Measurements from ENCODE around the gene GMFB.
"Not testable (repeated sequence)": the region's sequence is repeated elsewhere in the genome, so short reads cannot be mapped to it uniquely, and the experiment has no call there.

Gene GMFB

DNA sequence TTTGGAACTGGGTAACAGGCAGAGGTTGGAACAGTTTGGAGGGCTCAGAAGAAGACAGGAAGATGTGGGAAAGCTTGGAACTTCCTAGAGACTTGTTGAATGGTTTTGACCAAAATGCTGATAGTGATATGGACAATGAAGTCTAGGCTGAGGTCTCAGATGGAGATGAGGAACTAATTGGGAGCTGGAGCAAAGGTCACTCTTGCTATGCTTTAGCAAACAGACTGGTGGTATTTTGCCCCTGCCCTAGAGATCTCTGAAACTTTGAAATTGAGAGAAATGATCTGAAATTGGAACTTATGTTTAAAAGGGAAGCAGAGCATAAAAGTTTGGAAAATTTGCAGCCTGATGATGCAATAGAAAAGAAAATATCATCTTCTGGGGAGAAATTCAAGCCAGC, 30.2 kb downstream of the GMFB start:
- not testable (repeated sequence) for DNase-seq (ENCODE audit: low spot score)

DNA sequence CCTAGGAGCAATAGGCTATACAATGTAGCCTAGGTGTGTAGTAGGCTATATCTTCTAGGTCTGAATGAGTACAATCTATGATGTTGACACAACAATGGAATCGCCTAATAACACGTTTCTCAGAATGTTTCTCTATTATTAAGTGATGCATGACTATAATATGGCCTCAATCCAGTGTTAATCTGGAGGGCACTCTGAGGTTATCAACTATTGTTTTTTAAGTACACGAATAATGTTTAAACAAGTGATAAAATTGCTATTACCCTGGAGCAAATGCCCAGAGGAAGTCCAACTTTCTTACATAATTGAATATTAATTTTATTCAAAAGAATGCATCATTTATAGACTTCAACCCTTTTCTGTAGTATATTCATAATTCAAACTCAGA, 31.2 kb downstream of the GMFB start:
- DNase-seq (ENCODE audit: low spot score): no peak

DNA sequence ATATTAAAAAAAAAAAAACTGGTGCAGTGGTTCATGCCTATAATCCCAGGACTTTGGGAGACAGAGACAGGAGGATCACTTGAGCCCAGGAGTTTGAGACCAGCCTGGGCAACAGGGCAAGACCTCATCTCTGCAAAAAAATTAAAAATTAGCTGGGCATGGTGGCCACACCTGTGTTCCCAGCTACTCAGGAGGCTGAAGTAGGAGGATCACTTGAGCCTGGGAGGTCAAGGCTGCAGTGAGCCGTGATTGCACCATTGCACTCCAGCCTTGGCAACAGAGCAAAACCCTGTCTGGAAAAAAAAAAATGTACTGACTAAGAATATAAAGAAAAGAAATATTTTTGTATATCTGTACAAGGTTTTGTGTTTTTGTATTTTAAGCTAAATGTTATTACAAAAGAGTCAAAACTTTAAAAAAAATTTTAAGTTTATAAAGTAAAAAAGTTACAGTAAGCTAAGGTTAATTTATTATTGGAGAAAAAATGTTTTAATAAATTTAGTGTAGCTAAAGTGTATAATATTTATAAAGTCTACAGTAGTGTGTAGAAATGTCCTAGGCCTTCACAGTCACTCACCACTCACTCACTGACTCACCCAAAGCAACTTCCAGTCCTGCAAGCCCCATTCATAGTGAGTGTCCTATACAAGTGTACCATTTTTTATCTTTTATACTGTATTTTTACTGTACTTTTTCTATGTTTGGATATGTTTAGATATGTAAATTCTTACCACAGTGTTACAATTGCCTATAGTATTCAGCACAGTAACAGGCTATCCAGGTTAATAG, 31.8 kb downstream of the GMFB start:
- DNase-seq (ENCODE audit: low spot score): not testable (repeated sequence)

DNA sequence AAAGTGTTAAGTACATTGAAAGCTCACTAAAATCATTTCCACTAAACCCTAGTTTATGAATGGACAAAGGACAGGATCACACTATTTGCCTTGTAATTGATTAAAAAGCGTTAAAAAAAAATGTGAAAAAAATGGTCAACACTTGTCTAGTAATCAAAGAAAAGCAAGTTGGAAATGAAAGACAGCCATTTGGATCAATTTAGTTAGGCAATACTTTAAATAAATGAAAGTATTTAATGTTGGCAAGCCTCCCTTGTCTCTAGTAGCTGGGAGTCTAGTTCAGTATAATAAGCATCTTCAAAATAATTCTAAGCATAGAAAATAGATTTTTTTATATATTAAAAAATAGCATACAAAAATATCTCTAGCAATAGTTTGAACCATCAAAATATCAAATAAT, 33.4 kb downstream of the GMFB start:
- no peak for DNase-seq (ENCODE audit: low spot score)

DNA sequence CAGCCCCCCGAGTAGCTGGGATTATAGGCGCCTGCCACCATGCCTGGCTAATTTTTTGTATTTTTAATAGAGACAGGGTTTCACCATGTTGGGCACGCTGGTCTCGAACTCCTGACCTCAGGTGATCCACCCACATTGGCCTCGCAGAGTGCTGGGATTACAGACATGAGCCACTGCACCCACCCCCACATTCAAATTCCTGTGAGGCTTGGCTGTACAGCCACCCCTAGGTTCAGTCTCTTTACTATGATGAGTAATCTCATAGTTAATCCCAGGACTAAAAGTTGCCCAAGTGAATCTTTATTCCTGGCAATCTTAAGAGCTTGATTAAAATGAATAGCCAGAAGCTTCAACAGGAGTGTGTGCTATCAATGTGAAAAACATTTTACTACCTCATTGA, 34.8 kb downstream of the GMFB start:
- DNase-seq (ENCODE audit: low spot score): not testable (repeated sequence)

DNA sequence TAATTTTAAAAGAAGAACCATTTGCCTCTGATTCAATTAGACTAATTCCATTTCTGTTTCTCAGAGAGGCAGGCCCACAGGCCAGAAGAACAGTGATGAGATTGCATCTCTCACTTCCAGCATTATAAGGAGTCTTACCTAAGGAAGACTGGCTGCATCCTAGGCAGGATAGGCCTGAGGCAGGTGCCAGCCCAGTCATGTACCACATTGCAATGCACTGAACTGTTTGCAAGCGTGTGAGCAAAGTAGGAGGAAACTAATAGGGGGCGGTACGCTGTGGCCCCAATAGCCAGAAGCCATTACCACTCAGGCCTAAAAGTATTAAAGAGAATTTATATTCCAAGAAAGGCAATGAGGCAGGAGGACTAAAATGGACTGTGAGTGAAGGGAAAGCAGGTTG, 35.5 kb downstream of the GMFB start:
- no peak for DNase-seq (ENCODE audit: low spot score)

DNA sequence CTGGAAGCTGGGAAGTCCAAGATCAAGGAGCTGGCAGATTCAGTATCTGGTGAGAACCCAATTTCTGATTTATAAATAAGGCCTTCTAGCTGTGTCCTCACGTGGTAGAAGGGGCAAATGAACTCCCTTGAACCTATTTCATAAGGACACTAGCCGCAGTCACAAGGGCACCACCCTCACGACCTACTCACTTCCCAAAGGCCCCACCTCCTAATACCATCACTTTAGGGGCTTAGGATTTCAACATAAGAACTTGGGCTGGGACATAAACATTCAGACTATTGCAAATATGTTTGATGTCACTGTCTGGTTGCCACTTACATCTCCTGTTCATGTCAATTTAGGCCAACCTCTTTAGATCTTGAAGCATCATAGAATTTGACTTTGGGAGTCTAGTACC, 36.8 kb downstream of the GMFB start:
- DNase-seq (ENCODE audit: low spot score): no peak

DNA sequence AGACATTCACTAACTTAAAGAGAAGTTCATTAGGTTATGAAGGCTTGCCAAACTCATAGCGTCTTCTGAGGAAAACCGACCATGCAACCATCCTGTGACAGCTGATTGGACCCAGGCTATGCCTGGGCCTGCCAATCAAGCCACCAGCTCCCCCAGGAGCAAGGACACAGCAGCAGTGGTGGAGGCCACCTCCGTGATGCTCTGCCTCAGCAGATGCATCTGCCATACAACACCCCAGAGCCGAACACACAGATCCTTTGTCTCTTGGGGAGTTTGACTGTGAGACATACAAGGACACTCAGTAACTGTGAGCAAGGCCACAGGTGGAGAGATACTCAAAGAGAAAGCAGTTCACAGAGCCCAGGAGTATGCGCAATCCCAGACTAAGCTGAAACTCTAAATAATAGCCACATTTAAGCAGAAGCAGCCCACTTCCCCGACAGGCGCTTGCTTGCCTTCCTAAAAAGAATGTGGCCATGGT, 37.6 kb downstream of the GMFB start:
- no peak for DNase-seq (ENCODE audit: low spot score)

DNA sequence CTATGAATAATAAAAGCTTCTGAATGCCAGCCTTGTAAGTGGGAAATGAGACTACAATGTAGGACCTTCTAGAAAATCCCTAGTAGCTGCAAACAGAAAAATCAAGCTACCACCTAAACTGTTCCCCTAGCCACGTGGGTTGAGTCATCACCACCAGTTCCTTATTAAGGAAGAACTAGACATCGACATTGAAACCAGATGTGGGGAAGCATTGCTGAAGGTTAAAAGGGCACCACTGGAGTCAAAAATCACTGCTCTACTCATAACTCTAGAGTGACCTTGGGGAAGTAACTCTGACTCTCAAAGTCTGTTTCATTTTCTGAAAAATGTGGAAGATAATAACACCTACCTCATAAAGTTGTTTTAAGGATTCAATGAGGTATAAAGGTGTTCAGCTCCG, 38.2 kb downstream of the GMFB start:
- no peak for DNase-seq (ENCODE audit: low spot score)

DNA sequence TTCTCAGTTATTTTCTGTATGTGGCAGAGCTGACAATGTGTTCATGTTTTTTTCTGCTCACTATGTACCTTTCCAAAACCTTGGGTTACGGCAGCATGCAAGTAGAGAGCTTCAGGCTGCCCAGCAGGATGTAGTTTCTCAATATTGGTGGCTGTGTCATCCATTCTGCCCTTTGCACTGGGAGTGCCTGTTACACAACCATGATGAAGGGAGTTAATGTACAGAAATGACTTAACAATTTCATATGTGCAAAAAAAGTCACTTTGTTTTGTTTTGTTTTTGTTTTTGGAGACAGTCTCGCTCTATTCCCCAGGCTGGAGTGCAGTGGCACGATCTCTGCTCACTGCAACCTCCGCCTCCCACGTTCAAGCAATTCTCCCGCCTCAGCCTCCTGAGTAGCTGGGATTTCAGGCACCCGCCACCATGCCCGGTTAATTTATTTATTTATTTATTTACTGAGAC, 41.5 kb downstream of the GMFB start:
- no peak for DNase-seq (ENCODE audit: low spot score)

DNA sequence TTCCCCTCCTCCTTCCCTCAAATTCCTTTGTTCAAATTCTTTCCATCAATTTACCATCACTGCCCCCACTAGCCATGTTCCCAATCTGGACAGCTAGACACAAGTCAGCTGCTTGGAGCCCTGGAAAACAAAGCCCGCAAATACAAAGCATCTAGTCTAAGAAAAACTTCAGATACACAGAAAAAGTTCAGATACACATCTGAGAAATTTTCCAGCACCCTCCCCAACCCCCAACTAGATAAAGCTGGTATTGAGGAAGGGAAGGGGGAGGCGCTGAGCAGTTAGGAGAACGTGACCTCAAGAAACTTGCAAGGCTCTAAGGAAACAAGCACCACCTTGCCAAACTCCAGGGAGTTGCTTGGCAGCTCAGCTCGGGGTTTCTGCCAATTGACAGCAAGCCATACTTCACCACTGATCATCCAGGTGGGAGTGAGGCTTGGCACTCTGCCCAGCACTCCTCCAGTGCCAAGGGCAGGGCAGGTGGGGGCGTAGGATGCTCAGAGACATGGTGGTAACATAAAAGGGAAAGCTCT, 42.6 kb downstream of the GMFB start:
- peak; percentile 66 for DNase-seq (ENCODE audit: low spot score)

DNA sequence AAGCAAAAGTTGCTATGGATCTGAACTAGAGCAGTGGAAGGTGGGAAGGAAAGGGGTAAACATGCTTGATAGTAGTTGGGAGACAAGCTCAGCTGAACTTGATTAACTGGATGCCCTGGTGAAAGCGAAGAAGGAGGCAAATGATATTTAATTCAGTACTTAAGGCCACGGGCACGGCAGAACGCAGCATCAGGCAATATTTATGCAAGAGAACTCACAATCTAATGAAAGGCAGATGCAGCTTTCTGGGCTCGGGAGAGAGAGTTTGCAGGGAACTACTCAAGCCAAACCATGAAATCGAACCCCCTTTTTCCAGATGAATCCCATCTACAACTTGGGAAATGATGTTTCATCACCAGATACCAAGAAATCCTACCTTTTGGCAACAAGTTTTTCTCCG, 44.1 kb downstream of the GMFB start:
- DNase-seq (ENCODE audit: low spot score): no peak

DNA sequence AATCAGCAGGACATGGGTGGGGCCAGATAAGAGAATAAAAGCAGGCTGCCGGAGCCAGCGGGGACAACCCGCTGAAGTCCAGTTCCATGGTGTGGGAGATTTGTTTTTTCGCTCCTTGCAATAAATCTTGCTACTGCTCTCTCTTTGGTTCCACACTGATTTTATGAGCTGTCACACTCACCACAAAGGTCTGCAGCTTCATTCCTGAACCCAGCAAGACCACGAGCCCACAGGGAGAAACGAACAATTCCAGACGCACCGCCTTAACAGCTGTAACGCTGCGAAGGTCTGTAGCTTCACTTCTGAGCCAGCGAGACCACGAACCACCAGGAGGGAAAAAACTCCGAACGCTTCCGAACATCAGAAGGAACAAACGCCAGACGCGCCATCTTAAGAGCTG, 44.8 kb downstream of the GMFB start:
- no peak for DNase-seq (ENCODE audit: low spot score)

DNA sequence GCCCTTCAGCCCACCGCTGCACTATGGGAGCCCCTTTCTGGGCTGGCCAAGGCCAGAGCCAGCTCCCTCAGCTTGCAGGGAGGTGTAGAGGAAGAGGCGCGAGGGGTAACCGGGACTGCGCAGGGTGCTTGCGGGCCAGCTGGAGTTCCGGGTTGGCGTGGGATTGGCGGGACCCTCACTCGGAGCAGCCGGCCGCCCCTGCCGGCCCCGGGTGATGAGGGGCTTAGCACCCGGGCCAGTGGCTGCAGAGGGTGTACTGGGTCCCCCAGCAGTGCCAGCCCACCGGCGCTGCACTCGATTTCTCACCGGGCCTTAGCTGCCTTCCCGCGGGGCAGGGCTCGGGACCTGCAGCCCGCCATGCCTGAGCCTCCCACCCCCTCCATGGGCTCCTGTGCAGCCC, 45.8 kb downstream of the GMFB start:
- DNase-seq (ENCODE audit: low spot score): not testable (repeated sequence)

DNA sequence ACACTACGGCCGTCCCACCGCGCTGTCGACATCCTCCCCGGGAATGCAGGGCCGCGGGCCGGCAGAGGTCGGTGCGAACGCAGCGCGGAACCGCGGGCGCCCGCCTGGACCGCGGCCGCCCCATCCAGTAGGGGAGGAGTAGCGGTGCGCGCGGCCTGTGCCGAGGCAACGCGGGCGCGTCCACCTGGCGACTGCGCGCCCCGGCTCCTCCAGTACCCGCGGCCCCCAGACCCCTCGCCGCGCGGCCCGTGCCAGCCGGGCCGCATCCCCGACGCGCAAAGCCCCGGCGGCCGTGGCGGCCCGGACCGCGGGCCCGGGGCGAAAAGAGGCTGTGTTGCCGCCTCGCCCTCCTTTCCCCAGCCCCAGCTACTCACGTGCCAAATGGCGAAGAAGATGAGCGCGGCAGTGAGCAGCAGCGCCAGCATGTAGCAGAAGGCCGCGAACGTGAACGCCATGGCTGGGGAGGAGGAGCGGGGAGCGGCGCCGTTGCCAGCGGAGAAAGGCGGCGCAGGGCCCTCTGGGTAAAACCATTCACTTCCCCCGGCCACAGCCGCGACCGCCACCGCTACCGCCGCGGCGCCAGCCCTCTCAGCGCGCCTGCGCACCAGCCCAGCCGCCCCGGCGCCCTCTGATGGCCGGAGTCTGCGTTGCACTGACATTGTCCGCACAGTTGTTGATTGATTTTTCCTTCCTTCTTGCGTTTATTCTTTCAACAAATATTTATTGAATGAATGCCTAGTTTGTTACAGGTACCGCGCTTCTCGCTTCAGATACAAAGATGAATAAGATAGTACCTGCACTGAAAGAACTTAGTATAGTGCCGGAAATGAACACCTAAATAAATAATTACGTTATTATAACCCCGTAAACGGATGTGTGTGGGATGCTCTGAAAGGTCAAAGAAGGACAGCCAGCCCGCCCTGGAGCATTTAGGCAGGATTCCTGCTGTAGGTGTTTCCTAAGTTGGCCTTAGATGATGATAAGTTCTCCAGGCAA, 47.6 kb downstream of the GMFB start, which contains the start of gene CNIH1:
CNIH1 (minus strand) TSS at position 502 of the 996 bp plus-strand sequence; CDS start at position 455, 47 bp downstream.
- peak; percentile 88 for DNase-seq (ENCODE audit: low spot score)

DNA sequence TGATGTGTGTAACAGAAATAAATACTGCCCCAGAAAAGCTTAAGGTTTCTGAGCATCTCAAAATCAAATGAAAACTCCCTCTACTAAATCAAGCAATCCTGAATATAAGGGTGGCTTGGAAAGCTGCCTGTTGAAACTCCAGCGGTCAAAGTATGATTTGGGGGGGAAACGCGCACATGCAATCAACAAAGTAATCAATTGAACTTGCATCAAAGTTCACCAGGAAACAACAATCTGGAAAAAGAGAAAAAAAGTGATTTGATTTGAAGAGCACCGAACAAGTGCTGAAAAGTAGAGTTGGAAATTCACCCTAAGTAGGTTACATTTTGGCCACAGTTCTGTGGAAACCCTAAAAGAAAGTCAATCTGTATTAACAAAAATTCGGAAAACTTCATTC, 48.3 kb downstream of the GMFB start:
- DNase-seq (ENCODE audit: low spot score): peak; percentile 19

DNA sequence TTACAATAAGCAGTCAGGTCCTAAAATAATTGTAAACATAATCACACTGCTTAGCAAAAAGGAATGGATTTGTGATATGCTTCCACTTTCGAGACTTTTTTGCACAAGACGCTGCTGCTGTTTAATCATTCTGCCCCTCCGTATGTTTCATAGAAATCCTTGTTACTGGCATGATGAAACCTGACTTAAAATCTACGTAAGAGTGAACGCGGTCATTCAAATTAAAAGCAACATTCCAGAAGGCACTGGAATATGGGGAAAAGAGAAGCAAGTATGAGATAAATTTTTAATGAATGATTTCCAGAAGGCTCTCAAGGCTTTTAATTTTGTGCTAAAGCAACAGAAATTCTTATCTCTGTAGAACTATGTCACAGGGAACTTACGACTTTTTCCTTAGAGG, 48.7 kb downstream of the GMFB start:
- DNase-seq (ENCODE audit: low spot score): peak; percentile 25

DNA sequence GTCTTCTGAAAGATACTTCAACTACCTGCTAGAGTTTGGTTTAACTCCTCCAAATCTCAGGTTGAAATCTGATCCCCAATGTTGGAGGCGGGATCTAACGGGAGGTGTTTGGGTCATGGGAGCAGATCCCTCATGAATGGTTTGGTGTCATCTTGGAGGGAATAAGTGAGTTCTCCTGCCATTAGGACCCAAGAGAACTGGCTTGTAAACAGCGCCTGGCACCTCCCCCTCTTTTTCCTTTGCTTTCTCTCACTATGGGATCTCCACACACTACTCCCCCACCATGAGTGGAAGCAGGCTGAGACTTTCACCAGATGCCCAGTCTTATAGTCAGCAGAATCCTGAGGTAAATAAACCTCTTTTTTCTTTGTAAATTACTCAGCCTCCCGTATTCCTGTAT, 50.1 kb downstream of the GMFB start:
- no peak for DNase-seq (ENCODE audit: low spot score)

DNA sequence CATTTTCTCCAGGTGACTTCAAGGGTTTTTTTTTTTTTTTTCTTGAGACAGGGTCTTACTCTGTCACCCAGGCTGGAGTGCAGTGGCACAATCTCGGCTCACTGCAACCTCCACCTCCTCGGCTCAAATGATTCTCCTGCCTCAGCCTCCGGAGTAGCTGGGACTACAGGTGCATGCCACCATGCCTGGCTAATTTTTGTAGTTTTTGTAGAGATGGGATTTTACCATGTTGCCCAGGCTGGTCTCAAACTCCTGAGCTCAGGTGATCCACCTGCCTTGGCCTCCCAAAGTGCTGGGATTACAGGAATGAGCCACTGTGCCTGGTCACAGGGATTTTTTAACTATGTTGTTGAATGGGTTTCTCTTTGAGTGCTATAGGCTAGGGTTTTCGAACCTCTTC, 50.8 kb downstream of the GMFB start:
- DNase-seq (ENCODE audit: low spot score): not testable (repeated sequence)

DNA sequence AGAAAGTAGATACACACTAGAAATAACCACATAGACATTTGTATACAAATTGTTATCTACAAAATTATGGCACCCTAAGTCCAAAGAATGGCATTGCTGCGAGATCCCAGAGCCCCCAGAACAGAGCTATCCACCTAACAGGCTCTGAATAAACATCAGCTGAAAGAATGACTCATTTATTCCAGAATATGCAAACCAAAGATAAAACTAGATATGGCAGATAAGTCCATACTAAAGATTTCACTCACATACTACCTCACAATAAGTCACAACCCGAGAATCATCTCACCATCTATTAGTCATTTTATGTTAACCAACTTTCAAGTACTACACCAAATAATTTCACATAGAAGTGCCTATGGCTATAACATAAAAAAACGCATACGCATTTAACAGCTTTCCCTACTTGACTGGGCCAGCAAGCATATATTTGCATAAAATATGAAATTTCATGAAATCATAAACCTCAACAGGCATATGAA, 53.2 kb downstream of the GMFB start:
- no peak for DNase-seq (ENCODE audit: low spot score)

DNA sequence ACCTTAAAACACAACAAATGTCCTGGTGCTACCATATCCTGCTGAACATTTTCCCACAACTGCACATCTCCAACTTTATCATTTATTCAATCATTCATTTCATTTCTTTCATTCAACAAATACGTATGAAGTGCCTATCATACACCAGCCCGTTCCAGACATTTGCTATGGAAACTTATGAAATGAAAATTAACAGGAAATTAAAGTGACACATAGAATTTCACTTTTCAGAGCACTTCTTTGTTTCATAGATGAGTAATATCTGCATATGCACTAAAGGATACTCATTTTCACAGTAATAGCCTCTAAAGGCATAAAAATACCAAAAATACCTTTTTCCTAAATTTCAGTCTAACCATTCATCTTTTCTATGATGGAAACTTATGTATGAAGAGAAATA, 60.3 kb downstream of the GMFB start:
- DNase-seq (ENCODE audit: low spot score): no peak

DNA sequence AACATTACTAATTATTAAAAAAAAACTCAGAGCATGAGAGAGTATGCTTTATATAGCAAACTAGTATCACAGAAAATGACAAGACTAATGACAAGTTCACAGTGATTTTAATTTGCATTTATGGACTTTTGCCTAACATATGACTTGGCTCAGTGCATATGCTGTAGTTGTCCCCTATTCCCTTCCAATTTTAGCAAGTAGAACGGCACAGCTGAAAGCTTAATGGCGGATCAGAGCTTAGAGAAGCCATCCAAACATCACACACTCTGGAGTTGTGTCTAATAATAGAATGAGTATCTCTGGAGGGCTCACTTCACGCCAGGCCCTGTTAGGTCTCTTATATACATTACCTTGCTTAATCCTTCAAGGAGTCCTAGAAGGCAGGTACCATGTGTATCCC, 60.9 kb downstream of the GMFB start:
- no peak for DNase-seq (ENCODE audit: low spot score)

Measured in cerebellar cortex (tissue), 1 donor.